Dedifferentiated amniotic fluid mesenchymal stem cell (primary cell): ENCODE measurements around the gene KIFAP3.
"Not testable (repeated sequence)": the region's sequence is repeated elsewhere in the genome, so short reads cannot be mapped to it uniquely, and the experiment has no call there.

ENCODE experiments used
- DNase-seq: peaks from one replicate; pipeline ENCODE4 v3.0.0-alpha.2; 2016; ENCODE audit errors: extremely low spot score

KIFAP3 gene

DNA sequence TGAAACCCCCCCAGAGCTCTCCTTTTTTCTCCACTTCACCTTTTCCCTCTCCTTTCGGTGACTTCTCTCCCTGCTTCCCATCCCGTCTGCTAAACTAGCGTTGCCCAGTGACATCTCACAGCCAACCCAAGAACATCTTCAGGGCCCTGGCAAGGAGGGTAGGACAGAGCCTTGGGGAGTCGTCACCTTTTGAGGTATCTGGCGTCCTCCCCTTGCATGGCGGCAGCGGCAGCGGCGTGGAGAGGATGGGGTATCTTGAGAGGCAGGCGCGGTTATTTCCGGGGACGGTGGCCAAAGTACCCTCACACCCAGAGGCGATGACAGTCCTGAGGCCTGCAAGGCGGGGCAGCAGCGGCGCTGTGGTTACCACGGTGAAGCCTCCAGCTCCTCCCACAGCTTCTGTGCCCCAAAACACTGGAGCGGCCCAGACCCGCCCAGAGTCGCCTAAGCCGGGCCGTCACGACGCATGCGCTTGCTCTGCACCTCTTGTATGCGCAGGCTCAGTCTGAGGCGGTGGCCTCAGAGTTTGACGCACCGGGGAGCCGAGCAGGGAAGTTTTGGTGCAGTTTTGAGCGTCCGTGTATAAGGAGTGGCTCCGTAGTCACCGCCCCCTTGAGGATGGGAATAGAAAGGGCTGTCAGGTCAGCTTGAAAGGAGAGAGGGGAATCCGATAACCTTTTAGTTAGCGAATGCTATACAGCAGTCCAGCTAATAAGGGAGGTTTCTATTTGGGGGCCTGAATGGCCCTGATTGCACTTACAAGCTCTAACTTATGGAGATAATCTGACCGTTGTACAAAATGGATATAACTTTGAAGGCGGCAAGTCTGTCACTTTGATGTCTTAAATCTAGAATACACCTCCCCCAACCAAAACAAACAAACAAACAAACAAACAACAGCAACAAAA is at the start of gene KIFAP3:
Gene KIFAP3, minus strand, starts transcription at position 446 of the 908 bp plus-strand sequence. Its CDS starts 228 bp downstream, at position 218.
- peak; percentile 96 for DNase-seq

DNA sequence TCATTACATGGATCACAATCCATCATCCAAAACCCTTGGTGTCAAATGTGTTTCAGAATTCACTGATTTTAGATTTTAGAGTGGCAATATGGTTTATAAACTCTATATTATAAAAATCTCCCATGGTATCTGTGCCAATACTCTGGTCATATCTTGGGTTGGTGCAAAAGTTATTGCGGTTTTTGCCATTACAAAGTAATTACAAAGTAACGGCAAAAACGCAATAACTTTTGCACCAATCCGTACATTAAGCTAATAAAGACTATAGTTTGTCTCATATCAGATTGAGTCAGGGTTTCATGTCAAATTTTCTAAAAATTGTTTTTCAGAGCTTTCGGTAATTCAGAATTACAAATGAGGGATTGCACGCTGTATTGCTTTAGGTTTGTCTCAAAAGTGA is 47.9 kb upstream of the KIFAP3 start:
- no peak for DNase-seq

DNA sequence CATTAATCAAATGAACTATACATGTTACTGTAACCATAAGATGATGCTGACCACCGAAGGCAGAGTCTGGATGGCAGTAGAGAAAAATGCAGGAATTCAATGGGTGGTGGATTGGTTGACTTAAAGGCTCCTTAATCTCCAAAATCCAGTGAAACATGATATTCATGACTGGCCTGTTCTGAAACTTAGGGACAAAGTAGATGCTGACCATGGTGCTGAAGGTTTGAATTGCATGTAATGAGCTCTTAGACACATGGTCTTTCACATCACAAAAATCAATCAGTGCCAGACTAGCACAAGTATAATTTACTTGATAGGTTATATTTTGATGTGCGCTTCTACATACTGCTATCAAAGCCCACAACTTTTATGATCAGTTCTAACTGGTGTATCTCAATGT is 40.4 kb upstream of the KIFAP3 start:
- no peak for DNase-seq

DNA sequence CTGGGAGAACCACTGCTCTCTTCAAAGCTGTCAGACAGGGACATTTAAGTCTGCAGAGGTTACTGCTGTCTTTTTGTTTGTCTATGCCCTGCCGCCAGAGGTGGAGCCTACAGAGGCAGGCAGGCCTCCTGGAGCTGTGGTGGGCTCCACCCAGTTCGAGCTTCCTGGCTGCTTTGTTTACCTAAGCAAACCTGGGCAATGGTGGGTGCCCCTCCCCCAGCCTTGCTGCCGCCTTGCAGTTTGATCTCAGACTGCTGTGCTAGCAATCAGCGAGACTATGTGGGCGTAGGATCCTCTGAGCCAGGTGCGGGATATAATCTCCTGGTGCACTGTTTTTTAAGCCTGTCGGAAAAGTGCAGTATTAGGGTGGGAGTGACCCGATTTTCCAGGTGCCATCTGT is 38.6 kb upstream of the KIFAP3 start:
- DNase-seq: not testable (repeated sequence)

DNA sequence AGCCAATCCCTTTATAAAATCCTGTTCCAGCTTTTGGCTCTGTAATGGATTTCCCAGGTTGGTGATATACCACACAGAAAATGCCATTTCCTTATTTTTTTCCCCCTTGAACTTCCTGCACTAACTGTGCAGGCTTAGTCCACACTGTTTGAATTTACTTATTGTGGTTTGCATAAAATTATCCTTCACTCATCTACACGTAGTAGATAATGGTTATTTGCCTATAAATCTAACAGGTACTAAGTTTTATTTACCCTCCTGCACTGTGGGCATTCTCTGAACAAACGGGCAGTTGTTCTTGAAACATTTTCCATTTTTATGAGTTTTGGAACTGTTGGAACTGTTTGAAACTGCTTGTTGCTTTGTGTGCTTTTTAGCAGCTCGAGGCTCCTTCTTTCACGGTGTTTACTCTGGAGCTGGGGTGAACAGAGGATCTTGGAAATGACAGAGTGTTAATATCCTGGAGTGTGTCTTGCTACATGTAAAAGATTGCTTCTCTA is 23.0 kb upstream of the KIFAP3 start:
- DNase-seq: no peak

DNA sequence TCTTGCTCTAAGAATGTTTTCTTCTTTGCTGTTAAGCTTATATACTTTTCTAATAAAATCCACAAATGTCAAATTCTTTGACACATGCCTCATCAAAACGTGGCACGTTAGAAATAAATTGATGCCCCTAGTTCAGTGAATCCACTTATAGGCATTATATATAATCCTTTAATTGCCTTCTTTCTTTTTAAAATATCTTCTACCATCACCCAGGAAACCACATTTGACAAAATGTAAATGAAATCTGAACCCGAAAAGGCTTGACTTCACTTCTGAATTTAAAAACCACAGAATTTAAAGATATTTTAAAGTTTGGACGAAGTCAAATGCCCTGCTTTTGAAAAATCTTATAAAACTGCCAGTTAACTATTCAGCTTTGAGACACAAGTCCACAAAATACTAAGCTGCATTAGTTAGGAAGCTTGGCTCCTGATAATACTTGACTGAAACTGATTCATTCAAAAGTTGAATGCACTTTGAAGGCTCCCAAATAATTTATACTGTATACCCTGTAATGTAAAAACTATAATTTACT is 22.4 kb upstream of the KIFAP3 start:
- DNase-seq: no peak

DNA sequence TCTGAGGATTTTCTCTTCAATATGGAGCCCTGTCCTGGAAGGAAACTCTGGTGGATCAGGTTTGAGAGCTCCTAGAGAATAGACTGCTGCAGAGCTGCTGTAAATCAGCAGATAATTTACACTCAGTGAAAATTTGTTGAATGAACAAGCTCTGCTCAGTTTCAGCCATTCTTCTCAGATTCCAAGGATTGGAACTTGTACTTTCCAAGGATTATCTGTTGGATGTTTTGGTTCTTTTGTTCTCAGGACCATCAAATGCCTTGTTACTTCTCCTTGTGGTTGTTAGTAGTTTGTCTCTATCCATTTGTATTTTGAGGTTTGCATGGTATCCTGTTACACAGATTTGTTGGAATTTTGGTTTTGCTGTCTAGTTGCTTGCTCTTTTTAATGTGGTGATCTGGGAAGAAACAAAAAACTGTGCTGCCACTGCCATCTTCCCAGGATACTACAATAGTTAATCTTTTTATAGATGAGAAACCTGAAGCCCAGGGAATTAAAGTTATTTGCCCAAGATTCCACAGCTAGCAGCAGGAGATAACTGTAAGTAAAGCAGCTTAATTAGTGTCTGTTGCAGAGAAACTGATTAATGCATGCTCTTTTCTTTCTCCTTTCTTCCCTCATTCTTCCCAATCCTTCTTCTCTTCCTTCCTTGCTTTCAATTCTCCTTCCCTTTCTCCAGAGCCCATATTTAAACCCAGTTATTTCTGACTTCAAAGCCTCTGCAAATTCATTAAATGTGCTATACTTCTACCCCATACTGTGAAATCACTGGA is 21.7 kb upstream of the KIFAP3 start:
- no peak for DNase-seq

DNA sequence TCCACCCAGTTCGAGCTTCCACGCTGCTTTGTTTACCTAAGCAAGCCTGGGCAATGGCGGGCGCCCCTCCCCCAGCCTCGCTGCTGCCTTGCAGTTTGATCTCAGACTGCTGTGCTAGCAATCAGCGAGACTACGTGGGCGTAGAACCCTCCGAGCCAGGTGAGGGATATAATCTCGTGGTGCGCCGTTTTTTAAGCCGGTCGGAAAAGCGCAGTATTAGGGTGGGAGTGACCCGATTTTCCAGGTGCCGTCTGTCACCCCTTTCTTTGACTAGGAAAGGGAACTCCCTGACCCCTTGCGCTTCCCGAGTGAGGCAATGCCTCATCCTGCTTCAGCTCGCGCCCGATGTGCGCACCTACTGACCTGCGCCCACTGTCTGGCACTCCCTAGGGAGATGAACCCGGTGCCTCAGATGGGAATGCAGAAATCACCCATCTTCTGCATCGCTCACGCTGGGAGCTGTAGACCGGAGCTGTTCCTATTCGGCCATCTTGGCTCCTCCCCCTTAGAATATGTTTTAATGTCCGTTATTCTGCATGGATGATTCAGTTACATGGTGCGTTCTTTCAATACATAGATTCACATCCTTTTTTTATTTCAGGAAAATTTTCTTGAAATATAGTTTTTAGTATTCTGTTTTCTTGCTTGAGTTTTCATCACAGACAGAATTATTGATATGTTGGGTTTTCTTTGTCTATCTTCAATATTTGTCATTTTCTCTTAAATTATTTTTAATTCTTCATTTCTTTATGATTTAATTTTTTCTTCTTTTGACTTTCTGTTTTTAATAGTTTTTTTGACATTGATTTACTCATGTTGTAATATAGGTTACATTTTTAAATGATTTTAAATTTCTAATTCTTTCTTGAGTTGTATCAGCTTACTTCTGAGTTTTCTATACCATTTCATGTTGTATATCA is 20.5 kb upstream of the KIFAP3 start:
- DNase-seq: not testable (repeated sequence)

DNA sequence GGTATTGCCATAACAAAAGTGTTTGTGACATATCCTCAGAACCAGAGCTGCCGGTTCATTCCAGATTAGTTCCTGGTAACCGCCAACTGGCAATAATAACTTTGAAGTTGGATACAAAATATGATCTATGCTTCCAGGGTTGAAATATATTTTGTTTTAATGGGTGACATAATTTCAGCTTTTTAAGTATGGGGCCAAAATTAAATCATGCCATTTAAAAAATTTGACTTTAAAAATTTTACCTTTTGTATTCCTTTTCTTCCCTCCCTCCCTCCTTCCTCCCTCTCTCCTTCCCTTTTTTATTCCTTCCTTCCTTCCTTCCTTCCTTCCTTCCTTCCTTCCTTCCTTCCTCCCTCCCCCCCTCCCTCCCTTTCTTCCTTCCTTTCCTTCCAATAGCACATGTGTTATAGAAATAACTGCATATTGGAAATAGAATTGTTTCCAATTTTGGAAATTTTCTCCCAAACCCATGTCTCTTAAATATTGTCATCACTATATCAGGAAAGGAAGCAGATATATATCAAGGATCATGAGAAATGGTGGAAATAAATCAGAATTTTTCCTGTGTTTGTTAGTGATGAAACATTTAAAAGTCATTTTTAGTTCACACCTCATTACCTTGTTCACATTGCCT is 12.0 kb upstream of the KIFAP3 start:
- DNase-seq: no peak

DNA sequence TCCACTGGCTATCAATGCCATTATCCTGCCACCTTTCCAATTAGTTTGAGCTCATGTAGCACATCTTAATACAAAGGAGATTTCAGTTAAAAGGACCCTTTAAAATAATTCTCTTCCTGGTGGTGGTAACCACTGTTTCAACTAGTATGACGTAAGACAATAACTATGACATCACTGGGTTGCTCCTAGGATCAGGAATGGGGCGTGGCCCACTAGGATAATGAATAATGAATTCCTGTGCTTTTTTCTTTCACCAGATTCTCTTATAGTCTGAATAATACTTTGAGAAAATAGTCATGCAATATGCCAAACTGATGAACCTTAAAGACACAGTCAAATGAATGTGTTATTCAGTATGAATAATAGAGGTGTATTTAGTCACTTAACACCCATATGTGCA is 10.6 kb upstream of the KIFAP3 start:
- no peak for DNase-seq

DNA sequence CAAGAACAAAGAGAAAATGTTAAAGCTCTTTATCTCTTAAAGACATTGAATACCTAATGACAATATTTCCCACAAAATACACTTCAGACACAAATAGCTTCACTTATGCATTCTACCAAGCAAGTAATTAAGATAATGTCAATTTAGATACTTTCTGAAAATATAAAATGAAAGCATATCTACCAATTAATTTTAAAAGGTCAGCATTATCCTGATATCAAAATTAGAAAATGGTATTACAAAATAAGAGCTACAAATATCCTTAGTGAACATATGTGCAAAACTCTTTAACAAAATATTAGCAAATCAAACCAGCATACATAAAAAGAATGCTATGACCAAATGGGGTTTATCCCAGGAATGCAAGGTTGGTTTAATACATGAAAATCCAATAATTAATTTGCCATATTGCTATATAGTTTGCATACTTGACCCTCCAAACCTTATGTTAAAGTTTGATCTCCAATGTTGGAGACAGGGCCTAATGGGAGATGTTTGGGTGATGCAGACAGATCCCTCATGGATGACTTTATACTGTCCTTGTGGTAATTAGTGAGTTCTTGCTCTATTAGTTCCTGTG is 4.2 kb upstream of the KIFAP3 start:
- DNase-seq: no peak

DNA sequence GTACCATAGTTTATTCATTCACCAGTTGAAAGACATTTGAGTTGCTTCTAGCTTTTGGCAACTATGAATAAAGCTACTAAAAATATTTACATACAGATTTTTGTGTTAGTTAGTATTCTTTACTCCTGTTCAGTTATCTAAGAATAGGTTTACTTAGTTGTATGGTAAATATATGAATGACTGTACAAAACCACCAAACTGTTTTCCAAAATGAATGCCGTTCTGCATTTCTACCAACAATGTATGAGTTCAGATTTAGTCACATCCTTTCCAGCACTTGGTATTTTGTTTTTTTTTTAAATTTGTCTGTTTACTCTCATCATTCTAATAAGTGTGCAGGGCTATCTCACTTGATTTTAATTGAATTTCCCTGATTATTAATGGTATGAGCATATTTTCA is 3.4 kb upstream of the KIFAP3 start:
- DNase-seq: no peak

DNA sequence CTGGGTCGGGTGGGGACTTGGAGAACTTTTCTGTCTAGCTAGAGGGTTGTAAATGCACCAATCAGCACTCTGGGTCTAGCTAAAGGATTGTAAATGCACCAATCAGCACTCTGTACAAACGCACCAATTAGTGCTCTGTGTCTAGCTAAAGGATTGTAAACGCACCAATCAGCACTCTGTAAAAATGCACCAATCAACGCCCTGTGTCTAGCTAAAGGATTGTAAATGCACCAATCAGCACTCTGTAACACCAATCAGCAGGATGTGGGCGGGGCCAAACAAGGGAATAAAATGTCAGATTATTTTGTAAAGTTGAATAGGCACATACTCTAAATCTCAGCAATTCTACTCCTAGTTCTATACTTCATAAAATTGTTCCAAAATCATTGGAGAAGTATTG is 2.5 kb upstream of the KIFAP3 start:
- not testable (repeated sequence) for DNase-seq

DNA sequence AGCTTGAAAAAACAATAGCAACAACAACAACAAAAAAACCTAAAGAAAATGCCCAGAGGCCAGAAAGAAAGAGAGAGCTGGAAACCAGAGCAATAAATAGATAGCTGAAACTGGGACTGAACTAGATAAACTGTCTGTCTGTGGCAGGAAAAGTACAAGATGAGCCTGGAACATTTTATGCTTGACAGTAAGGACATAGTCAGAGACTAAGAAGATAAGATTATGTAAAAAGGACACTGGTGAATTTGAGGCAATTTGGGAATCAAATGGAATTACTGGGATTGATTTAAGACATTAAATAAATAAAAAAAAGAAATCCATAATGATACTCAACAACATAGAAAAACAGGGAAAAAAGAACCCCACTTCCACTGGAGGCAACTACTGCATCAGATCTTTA is 1.7 kb upstream of the KIFAP3 start:
- no peak for DNase-seq

DNA sequence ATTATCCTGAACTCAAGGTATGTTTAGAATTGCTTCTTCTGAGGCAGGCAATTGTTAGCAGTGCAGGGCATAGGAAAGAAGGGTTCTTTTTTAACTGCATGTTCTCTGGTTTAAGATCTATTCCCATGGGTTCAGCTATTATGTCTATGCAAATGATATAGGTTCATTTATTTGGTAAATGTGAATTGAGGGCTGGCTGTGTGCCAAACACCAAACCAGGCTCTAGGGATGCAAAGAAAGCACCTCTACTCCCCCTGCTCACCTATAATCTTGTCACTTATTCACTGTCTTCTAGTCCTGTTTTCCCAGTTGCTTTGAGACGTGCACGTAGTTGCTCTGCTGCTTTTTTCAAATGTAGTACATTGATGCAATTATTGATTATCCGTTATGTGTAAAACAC is 691 bp upstream of the KIFAP3 start:
- DNase-seq: no peak

DNA sequence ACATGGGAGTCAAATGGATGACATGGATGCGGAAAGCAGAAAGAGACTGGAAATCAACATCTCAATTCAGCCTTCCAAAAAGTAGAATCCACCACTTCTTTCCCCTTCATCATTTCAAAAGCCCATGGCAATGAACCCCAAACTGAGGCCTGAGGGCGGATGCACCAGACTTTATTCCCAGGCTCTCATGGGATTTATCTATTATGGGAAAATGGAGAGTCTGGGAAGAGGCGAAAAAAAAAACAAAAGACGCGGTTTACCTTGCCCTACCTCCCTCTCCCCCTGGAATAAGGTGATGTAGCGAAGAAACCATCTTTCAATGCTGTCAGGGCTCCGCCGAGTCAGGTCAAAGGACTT is 624 bp downstream of the KIFAP3 start:
- DNase-seq: no peak

DNA sequence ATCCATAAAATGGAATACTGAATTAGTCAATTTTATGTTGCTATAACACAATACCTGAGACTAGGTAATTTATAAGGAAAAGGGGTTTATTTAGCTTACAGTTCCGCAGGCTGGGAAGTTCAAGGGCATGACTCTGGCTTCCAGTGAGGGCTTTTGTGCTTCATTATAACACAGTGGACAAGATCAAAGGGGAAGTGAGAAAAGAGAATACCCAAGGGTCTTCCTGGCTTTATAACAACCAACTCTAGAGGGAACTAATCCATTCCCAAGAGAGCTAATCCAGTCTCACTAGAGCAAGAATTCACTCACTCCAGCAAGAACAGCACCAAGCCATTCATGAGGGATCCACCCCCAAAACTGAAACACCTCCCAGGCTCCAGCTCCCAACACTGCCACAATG is 3.1 kb downstream of the KIFAP3 start:
- DNase-seq: no peak

DNA sequence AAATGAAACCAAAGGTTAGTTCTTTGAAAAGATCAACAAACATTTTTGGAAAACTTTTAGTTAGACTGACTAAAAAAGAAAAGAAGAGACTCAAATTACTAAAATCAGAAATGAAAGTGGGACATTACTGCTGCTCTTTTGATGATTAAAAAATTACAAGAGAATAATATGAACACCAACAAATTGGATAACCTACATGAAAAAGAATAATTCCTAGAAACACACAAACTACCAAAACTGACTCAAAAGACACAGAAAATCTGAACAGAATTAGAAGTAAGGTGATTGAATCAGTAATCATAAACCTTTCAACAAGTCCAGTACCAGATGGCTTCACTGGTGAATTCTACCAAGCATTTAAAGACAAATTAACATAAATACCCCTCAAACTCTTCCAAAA is 5.6 kb downstream of the KIFAP3 start:
- DNase-seq: peak; percentile 18

DNA sequence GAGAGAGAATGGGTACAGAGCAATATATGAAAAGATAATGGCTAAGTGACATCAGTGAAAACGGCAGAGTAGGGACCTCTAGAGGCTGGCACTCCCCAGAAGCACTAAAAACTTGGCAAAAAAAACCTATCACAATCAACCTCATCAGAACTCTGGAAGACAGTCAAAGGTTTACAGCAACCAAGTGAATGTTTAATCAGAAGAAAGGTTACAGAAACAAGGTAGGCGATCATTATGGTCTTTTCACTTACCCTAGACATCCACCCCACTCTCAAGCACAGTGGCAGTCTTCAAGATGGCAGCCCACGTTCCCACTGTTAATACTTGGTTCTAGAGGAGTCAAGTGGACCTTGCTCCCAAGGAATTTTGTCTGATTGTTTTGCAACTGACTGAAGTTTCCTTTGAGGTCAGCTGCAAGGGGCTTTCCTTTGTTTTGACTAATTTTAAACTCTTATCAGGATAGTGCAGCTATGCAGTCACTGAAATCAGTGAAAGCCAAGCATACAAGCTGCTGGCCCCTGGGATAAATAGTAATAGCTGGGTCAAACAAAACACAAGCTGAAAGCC is 7.2 kb downstream of the KIFAP3 start:
- DNase-seq: no peak

DNA sequence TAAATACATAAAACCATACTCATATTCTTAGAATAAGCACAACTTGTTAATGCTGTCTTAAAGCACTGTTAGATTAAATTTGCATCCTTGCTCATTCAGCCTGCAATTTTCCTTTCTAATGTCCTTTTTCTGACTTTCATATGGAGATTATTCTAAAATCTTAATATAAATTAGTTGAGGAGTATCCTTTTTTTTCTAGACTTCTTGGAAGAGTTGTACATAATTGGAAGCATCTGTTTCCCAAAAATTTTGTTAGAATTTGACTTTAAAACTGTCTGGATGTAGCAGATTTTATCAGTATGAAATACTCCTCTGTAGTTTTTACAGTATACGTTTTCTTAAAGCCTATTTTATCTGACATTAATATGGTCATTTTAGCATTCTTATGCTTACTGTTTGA is 9.7 kb downstream of the KIFAP3 start:
- no peak for DNase-seq
